Forelimb muscle (tissue), 1 donor: ENCODE results near the gene RABGAP1. TPM values are rescaled to one million over a fixed set of nuclear protein-coding genes. Genes with fewer than 3 reads are reported as not detected.

Experiments used
- DNase-seq: peaks from one replicate; pipeline ENCODE4 v3.0.0-alpha.2; 2013; ENCODE audit warnings: low read depth
- polyA plus RNA-seq: library from polyadenylated mRNA; unstranded; fragments of 120-200 nt; gene quantifications from one replicate; pipeline ENCODE4 v1.2.1, GENCODE V29; 2013; ENCODE audit not compliant: insufficient read length

The RABGAP1 gene
- polyA plus RNA-seq, 1 donor = 34.3 TPM

DNA sequence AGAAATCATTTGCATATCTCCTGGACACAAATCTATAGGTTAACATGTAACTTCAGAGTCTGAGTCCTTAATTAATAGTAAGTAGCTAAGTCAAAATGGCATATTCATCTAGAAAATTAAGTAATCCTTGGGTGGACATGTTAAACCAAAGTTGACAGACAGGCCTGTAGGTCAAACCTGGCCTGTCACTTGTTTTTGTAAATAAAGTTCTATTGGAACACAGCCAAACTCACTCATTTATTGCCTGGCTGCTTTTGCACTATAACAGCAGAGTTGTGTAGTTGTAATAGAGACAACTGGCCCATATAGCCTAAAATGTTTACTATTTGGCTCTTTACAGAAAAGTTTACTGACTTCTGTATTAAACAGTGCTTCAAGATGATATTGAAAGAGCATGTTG, 68.1 kb downstream of the RABGAP1 start:
- DNase-seq = no peak

DNA sequence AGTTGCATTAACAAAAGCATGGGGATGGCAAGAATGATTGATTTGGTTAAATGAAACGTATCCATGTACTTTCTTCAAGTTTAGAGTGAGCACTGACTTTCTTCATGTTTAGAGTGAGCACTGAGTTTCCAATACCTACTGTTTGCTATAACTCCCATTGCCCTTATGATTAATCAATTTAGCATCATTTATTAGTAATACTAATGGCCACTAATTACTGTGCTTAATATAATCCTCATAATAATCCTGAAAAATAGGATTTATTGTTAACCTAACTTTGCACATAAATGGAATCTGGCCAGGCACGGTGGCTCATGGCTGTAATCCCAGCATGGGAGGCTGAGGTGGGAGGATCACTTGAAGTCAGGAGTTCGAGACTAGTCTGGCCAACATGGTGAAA, 70.6 kb downstream of the RABGAP1 start:
- DNase-seq = no peak

DNA sequence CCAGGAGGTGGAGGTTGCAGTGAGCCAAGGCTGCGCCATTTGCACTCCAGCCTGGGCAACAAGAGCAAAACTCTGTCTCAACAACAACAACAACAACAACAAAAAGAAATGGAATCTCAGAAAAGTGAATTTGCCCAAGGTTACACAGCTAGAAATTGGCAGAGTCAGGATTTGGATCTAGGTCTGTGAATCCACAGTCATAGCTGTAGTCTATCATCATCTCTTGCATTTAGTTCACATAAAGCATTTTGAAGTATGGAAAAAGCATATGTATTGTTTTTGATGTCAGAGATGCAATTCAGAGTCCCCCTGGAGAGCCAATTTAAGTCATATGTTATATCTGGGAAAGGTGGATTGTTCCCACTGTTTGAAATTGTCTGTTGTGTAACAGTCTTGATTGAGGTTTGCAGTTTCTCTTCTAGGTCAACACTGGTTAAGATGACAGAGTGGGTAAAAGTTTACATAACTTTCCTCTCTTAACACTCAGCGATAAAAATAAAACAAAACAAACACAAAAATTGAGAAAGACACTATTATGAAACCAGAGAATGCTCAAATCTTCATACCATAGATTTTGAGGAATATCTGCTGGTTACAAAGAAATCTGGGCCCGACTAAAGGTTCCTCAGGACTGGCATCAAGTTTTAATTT, 71.2 kb downstream of the RABGAP1 start:
- DNase-seq = no peak

DNA sequence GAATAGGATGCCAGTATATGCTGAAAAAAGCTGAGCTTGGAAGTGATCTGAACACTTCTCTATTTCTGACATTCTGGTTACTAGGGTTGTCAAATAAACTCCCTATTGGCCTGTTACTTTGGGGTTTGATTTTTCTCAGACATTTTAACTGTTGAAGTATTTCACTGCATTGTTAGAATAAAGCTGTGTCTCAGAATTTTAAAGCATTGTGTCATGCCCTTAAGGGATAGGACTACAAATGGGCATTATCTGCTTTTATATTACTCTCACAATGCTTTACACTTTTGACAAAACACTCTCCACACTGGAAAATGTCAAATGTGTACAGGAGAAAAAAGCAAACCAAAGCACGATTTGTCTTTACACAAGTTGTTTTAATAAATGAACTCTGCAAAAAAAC, 75.8 kb downstream of the RABGAP1 start:
- DNase-seq = no peak

DNA sequence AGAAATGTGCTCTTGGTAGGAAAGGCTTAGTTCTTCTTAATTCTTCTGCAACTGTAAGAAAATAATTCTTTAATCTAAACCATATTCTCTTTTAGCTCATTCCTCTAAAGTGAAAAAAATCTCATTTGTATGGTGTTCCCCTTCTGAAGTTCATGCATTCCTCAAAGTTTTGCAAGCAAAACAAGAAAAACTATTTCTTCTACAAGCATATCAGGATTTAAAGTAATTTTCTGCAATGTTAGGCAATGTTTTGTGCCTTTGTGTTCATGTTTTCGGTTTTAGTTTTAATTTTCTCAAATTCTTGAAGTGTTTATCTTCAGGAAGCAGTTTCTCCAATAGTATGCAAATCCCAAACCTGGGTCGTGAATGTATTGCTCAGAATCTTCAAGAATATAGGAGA, 80.0 kb downstream of the RABGAP1 start:
- no peak for DNase-seq

DNA sequence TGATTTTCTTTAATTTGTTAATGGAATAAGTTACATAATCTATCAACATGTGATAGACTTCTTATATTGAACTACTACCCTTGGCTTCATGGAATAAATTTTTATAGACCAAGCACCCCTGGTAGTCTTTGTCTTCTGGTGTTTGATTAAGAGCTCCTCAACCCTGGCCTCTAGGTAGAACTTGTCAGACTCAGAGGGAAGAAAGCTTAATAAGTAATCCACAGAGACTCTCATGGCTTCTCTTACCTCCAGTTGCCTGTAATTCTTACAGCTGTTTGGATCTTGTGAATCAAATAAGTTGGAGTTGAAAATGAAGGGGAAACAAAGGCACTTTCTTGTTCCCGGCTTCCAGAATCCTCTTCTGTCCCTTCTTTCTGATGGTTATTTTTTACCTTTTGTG, 85.6 kb downstream of the RABGAP1 start:
- DNase-seq = no peak

DNA sequence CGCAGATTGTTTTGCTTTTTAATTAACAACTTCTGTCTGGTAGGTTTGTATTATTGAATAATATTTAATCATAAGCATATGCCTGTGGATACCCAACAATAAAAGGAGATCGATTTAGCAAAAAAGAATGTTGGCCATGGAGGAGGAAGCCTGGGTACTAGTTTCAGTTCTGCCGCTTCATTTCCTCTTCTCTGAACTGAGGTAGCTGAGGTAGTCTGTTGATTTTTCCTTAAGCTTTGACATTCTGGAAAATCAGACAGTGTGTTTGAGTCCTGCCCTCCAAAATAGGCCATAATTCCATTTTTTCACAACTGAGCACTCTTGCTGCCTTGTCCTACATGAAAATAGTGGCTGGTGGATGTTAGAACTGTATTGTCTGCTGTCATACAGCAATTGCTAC, 86.7 kb downstream of the RABGAP1 start:
- DNase-seq = no peak

DNA sequence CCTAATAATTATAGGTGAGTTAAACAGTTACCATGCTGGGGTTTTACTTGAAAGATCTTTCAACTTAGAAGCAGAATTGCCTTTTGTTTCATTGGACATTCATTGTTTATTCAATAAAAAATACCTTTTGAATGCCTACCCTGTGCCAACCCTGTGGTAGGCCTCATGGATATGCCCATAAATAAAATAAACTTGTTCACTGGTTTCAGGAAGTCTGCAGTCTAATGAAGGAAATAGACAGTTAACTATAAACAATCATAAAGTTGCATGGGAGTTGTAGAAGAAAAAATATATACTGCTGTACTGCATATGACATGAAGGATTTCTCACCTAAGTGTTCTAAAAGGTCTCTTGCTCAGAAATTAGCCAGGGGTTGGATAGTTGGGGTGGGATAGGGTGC, 87.3 kb downstream of the RABGAP1 start:
- DNase-seq = no peak

DNA sequence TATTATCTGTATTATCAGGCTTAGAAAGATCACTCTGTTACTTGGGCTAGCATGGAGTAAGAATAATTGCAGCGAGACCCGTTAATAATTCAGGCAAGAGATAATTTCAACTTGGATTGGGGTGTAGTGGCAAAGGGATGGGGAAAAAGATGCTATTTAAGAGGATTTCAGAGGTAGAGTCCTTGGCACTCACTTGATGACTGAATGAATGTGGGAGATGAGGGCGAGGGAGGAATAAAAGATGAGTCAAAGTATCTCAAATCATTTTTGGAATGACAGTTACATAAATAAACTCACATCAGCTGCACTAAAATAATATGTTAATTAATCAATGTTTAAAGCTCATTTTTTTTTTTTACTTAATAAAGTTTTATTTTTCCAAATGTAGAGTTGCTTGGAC, 88.2 kb downstream of the RABGAP1 start:
- DNase-seq = no peak

DNA sequence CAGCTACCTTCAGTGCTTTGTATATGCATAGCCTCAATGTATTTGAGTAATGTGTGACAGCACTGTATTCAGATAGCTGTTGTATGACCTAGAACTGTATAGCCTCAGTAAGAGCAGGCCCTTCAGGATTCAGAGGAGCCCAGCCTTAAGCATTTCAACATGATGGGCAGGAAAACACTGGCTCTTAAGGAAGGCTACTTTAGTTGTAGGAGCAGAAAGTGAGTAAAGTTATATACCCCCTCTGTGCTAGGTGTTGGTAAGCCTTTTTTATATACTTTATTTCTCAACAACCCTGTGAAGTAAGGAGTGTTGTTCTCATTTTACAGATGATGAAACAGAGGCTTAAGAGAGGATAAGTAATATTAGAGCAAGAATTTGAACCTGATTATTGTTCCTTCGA, 91.1 kb downstream of the RABGAP1 start:
- no peak for DNase-seq

DNA sequence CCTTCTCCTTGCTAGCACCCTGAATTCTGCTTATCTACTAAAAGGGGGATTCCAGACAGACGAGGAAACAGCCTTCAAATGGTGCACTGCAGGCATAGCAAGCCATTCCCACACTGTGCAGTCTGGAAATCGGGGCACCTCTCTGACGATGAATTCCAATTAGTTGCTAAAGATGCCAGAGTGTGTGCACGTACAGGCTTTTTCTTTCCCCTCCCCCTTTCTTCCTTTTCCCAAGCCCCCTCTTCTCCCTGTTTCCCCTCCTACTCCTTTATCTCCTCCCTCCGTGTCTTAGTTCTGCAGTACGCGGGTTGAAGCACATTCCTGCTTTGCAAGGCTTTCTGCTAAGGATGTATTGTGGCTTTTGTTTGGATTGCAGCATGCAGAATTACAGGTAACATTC, 92.5 kb downstream of the RABGAP1 start, which contains the start of gene GPR21:
Gene GPR21 (plus strand): TSS at position 316 of the 400 bp plus-strand sequence. CDS start 900 bp downstream, outside the sequence.
- DNase-seq = no peak

DNA sequence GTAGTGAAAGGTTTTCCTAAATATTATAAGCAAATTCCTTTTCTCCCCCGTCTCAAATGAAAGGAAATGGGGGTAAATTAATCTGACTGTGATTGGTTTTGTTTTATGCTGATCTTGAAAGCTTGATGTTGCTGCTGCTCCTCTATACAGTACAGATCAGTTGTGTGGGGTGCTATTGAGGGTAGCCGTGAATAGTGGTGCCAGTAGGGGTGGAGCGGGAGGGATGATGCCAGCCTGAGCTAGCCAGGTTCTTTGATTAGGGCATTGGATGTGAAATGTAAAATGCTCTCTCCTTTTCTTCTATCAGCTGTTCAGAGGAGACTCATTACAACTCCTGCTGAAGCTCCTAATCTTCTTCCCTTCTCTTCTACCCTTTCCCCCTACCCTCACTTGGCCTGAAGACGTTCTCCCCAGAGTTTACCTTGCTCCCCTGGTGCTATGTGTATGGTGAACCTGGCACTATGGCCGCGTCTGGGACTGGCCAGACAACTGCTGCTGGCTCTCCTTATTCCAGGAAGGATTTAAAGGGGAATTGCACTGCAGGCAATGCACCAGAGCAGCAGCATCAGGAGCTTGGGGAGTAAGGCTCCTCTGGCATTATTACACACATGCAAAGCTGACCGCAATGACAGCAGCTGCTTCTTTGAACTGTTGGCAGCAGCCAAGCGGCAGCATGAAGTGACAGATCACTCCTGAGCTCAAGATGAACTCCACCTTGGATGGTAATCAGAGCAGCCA, 93.2 kb downstream of the RABGAP1 start:
- DNase-seq = no peak

DNA sequence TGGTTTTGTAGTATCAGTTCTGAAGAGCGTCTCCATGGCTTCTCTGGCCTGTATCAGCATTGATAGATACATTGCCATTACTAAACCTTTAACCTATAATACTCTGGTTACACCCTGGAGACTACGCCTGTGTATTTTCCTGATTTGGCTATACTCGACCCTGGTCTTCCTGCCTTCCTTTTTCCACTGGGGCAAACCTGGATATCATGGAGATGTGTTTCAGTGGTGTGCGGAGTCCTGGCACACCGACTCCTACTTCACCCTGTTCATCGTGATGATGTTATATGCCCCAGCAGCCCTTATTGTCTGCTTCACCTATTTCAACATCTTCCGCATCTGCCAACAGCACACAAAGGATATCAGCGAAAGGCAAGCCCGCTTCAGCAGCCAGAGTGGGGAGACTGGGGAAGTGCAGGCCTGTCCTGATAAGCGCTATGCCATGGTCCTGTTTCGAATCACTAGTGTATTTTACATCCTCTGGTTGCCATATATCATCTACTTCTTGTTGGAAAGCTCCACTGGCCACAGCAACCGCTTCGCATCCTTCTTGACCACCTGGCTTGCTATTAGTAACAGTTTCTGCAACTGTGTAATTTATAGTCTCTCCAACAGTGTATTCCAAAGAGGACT, 94.2 kb downstream of the RABGAP1 start:
- no peak for DNase-seq

DNA sequence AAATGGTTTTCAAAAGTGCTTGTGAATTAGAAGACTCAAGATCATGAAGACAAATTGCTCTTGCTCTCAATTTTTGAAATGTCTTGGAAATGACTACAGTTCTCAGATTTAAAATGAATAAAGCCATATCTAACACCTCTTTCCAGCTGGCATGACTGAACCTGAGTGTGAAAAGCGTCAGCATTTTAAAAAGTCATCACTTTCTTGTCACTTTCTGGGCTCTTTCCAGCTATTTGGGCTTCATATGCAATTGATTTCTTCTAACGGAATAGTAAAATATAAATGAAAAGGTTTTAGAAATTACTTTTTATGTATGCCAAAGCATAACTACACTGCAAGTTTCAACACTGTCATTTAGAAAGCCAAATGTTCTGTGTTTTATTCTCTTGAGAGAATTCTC, 95.0 kb downstream of the RABGAP1 start:
- DNase-seq = no peak

DNA sequence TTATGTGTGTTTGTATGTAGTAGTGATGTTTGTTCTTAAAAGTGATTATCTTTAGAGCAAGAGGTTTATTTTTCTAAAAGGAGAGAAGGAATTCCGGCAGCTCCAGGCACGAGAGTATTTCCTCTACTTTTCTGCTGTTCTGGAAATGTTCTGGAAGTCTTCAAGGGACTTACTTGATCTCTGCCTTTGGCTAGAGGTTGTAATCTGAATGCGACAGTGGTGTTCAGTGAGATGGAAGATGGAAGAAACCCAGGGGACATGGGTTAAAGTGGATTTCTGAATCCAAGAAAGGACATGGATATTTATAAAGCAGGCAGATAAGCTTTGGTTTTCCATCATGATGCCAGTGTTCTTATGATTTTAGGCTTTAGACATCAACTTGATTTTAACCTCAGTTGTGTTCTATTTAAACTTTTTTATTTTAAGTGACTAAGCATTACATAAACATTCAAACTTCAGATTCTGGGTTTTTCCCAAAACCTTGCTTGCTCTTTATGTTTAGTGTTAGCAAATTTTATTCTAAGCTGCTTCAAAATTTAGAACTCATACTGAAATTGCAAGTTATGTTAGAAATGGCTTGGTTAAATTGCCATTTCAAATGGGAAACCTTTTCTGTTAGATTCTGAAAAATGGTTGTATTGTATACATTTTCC, 96.2 kb downstream of the RABGAP1 start:
- no peak for DNase-seq

DNA sequence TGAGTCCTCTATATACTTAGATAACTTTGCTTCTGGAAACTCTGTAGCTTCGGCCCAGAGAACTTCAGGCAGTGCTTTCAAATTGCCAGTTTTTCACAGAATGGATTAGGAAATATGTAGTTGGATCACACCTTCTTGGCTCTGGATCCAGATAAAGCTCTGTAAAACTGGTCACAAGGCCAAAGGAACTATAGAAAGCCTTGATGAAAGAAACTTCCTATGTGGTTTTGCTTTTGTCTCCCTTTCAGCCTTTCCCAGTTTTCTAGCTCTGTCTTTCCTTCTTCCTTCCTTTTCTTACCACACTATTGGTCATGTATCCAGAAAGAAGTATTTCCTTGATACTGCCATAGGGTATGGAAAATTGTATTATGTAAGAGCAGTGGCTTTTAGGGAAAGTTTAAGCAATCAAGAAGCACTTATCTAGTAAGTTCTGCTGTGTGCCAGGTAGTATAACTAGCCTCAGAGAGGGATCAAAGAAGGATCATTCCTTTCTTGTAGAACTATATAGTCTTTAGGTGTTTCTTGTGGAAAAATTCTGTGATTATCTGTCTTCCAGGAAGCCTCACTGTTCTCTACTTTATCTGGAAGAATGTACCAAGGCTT, 98.9 kb downstream of the RABGAP1 start:
- no peak for DNase-seq

DNA sequence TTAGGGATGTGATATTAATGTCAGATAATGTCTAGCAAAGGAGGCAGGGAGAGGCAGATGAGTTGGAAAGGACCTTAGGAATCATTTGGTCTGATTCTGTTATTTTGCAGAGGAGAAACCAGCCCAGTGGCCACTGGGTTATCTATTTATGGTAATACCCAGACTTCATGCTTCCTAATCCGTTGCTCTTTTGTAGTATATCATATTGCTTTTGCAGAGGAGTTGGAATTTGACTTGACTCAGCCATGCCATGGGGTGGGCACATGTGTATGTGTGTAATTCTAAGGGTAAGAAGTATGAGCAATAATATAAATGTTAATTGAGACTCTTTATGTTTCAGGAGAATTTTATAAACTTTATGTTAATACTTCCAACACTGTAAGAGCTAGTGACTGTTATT, 100.0 kb downstream of the RABGAP1 start:
- DNase-seq = no peak

DNA sequence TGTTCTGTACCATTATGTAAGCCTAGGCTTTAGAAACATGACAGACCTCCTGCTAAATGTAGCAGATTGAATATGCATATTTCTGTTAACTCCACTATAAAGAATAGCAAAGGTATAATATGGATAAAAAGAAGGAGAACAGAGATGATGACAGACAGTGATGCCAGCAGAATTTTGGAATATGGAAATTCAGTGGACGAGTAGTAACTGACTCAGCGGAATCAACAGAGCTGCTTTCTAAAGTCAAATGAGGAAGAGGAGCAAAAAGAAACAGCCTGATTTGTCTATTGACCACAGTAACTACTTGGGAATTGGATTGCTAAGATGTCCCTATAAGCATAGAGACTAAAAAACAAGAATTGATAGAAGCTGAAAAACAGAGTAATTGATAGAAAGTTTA, 100.7 kb downstream of the RABGAP1 start:
- no peak for DNase-seq

DNA sequence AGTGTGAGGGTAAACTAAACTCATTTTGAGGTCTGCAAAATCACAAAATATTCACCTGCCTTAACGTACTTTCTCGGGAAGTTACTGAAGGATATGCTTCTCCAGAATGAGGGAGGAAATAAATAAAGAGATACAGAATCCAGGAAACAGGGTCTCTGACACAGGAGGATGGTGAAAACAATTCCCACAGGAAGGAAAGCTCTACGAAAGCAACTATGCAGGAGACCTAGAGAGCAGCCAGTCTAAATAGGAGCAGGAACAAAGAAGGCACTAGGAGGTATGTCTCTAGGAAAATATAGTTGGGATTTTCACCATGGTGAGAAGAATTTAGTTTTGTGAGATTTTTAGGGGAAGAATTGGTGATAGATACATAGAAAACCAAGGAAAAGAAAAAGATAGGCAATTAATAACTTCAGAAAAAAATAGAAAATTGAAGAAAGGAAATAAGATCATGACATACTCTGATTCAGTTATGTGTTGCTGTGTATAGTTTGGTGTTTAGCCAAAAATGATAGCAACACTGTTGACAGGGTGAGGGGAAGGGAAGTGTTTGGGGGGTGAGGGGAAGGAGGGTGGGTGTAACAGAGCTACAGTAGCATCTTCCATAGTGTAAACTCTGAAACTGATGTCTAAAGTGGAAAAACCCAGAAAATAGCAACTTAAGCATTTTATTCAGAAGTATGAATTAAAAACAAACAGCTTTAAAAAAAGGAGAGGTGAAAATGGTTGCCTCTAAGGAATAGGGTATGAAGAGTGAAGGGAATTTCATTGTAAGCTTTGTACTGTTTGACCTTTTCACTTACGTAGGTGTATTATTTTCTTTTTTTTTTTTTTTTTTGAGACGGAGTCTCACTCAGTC, 102.5 kb downstream of the RABGAP1 start:
- no peak for DNase-seq

DNA sequence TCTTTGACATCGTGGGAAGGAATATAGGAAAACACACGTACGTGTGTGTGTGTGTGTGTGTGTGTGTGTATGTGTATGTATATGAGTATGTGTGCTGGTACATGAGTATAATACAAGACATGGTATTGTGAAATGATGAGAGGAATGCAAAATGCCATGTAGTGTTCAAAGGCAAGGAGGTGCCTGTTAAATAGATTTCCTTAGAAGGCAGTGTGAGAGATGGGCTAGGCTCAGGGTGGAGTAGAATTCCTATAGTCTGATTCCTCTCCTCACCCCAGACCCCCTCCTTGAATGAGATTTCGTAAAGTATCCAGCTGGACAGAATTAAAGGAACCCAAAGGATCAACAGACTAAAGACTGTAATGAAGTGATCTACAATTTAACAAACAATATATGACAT, 103.8 kb downstream of the RABGAP1 start:
- DNase-seq = no peak
